A549 (cell line): Measurements from ENCODE around the gene RPL39L. TPM values are rescaled to one million over a fixed set of nuclear protein-coding genes. Genes with fewer than 3 reads are reported as not detected.

Experiments used
- ATAC-seq, 2 experiments: fragments of 200-7000 bp in 1 of 2; fragments of >200 bp in 1 of 2; cut with Nextera tagmentation in 1 of 2; cut with Tn5 transposase in 1 of 2; 3 replicates each; pipeline versions ENCODE4 v1.8.0 to v1.9.1; 2018 to 2020; ENCODE audit warnings: mild to moderate bottlenecking in 1 of 2, moderate library complexity in 1 of 2
- CTCF ChIA-PET: fragments of 300-600 bp; sonication (Branson Sonifier 250); formaldehyde crosslinking; extraction: SDS; loops from one replicate; lab custom pipeline; 2021; ENCODE audit warnings: antibody characterized with exemption, inconsistent platforms; lab: Yijun Ruan, JAX
- POLR2A ChIA-PET: fragments of 350-600 bp; formaldehyde crosslinking; extraction: SDS; loops from one replicate; lab custom pipeline; 2021; ENCODE audit warnings: antibody characterized with exemption, inconsistent platforms; lab: Yijun Ruan, JAX
- DNase-seq, 2 experiments: peaks; one replicate each; pipeline versions ENCODE4 v3.0.0 to v3.0.0-alpha.2; 2011 to 2016; ENCODE audit warnings: low read depth in 1 of 2, low spot score in 1 of 2
- FAIRE-seq: peaks from 2 replicates; lab custom pipeline; 2011; peaks lifted over from hg19 to GRCh38; lab: Jason Lieb, UNC
- H3K27ac ChIP-seq, 2 experiments: fragments of >200 bp; sonication (Bioruptor Twin); formaldehyde crosslinking; 3 replicates each; pipeline ENCODE4 v1.5.1; 2016 to 2017
- H3K4me1 ChIP-seq: fragments of >200 bp; sonication (Bioruptor Twin); formaldehyde crosslinking; 3 replicates; pipeline ENCODE4 v1.6.1; 2016
- H3K4me2 ChIP-seq: fragments of >200 bp; sonication (Bioruptor Twin); formaldehyde crosslinking; 3 replicates; pipeline ENCODE4 v1.6.1; 2016
- H3K4me3 ChIP-seq: fragments of >200 bp; sonication (Bioruptor Twin); formaldehyde crosslinking; 3 replicates; pipeline ENCODE4 v1.5.1; 2016
- H3K9me3 ChIP-seq: fragments of >200 bp; sonication (Bioruptor Twin); formaldehyde crosslinking; 3 replicates; pipeline ENCODE4 v1.6.1; 2016
- CBX8 ChIP-seq: fragments of 200-600 bp; sonication (generic); IDR thresholded peaks from 2 replicates; pipeline ENCODE4 v1.6.1; 2016
- CHD2 ChIP-seq: fragments of 150-350 bp; IDR thresholded peaks from 2 replicates; pipeline ENCODE4 v1.6.1; 2014; ENCODE audit warnings: low read length; ENCODE audit not compliant: partially characterized antibody
- EP300 ChIP-seq, 2 experiments: fragments of >200 bp; sonication (Bioruptor Twin); formaldehyde crosslinking; IDR thresholded peaks; 2 replicates in 1 of 2; 3 replicates in 1 of 2; pipeline ENCODE4 v1.6.1; 2016 to 2017
- ESRRA ChIP-seq: fragments of 150-350 bp; IDR thresholded peaks from 2 replicates; pipeline ENCODE4 v1.6.1; 2014; ENCODE audit warnings: mild to moderate bottlenecking, low read length, borderline replicate concordance
- GATA3 ChIP-seq: IDR thresholded peaks from 2 replicates; pipeline ENCODE4 v1.6.1; 2012; ENCODE audit warnings: borderline replicate concordance
- HOXB13 ChIP-seq: fragments of 250-450 bp; sonication (Bioruptor Pico); IDR thresholded peaks from 2 replicates; pipeline ENCODE4 v1.5.0; 2020; ENCODE audit warnings: low read depth, mild to moderate bottlenecking, moderate library complexity
- HOXB5 ChIP-seq: fragments of 250-450 bp; sonication (Bioruptor Pico); IDR thresholded peaks from 2 replicates; pipeline ENCODE4 v1.5.0; 2020; ENCODE audit warnings: mild to moderate bottlenecking, moderate library complexity
- JUNB ChIP-seq: fragments of >200 bp; sonication (Bioruptor Twin); formaldehyde crosslinking; IDR thresholded peaks from 2 replicates; pipeline ENCODE4 v1.6.1; 2016
- MAFK ChIP-seq: fragments of 450-650 bp; IDR thresholded peaks from 2 replicates; pipeline ENCODE4 v1.6.1; 2014; ENCODE audit not compliant: partially characterized antibody
- NR3C1 ChIP-seq: fragments of >200 bp; sonication (Bioruptor Twin); formaldehyde crosslinking; IDR thresholded peaks from 3 replicates; pipeline ENCODE4 v1.6.1; 2017
- POLR2A ChIP-seq: IDR thresholded peaks from 2 replicates; pipeline ENCODE4 v1.6.1; 2012; ENCODE audit warnings: mild to moderate bottlenecking, low read length
- POLR2AphosphoS2 ChIP-seq: conservative IDR thresholded peaks from 2 replicates; pipeline ENCODE4 v1.6.1; 2012; ENCODE audit warnings: low read length, improper control_type of control experiment, inconsistent platforms
- RAD21 ChIP-seq, 2 experiments: fragments of >200 bp in 1 of 2; sonication (Bioruptor Twin) in 1 of 2; formaldehyde crosslinking in 1 of 2; IDR thresholded peaks in 1 of 2; conservative IDR thresholded peaks in 1 of 2; 2 replicates in 1 of 2; 3 replicates in 1 of 2; pipeline ENCODE4 v1.6.1; 2012 to 2018; ENCODE audit warnings: inconsistent platforms in 1 of 2
- RCOR1 ChIP-seq: fragments of 150-350 bp; IDR thresholded peaks from 2 replicates; pipeline ENCODE4 v1.6.1; 2014; ENCODE audit warnings: antibody characterized with exemption, low read length, low read depth
- RFX5 ChIP-seq: fragments of 450-650 bp; IDR thresholded peaks from 2 replicates; pipeline ENCODE4 v1.7.1; 2014; ENCODE audit warnings: antibody characterized with exemption, mild to moderate bottlenecking, moderate library complexity
- TP53 ChIP-seq: fragments of 250-450 bp; sonication (Bioruptor Pico); IDR thresholded peaks from 2 replicates; pipeline ENCODE4 v1.5.0; 2021; ENCODE audit warnings: mild to moderate bottlenecking, moderate library complexity
- ZC3H11A ChIP-seq: fragments of 450-650 bp; IDR thresholded peaks from 2 replicates; pipeline ENCODE4 v1.6.1; 2014; ENCODE audit warnings: antibody characterized with exemption, mild to moderate bottlenecking
- ZFP36 ChIP-seq: fragments of 450-650 bp; IDR thresholded peaks from 2 replicates; pipeline ENCODE4 v1.6.1; 2014; ENCODE audit warnings: borderline replicate concordance; ENCODE audit not compliant: partially characterized antibody
- WGBS: methylation state at CpG from one replicate; pipeline ENCODE4 v1.1.6; 2017; ENCODE audit errors: missing lambda C conversion rate; 5-methylcytosine and 5-hydroxymethylcytosine counted together
- polyA plus RNA-seq, 4 experiments: library from polyadenylated mRNA; depleted of rRNA in 3 of 4; stranded (reverse); fragments of >200 nt; fragmentation: RNase III in 1 of 4; extraction: RNeasy Plus Mini Kit Qiagen cat#74134 plus additional on column Dnase treatment in 1 of 4; gene quantifications; 2 replicates in 3 of 4; 3 replicates in 1 of 4; pipeline ENCODE4 v1.2.3, GENCODE V29; 2011 to 2017
- TF ChIP-seq, protein P1 (sequence below): fragments of 450-650 bp; IDR thresholded peaks from 2 replicates; pipeline ENCODE4 v1.6.1; 2014; ENCODE audit warnings: antibody characterized with exemption
- TF ChIP-seq, protein P2 (sequence below): IDR thresholded peaks from 2 replicates; pipeline ENCODE4 v1.6.1; 2012; ENCODE audit warnings: low read depth, borderline replicate concordance
- TF ChIP-seq, protein P3 (sequence below): fragments of 250-450 bp; sonication (Bioruptor Pico); IDR thresholded peaks from 2 replicates; pipeline ENCODE4 v1.5.0; 2020; ENCODE audit warnings: low read depth, mild to moderate bottlenecking, moderate library complexity
- TF ChIP-seq, protein P4 (sequence below): fragments of 250-450 bp; sonication (Bioruptor Pico); IDR thresholded peaks from 2 replicates; pipeline ENCODE4 v1.5.0; 2021; ENCODE audit warnings: mild to moderate bottlenecking, moderate library complexity, borderline replicate concordance
- TF ChIP-seq, protein P5 (sequence below): IDR thresholded peaks from 2 replicates; pipeline ENCODE4 v1.6.1; 2012

RPL39L gene
- polyA plus RNA-seq, 2 of the 4 experiments (the other 2 are of a cell fraction) = 54.2 to 56.4 TPM

DNA sequence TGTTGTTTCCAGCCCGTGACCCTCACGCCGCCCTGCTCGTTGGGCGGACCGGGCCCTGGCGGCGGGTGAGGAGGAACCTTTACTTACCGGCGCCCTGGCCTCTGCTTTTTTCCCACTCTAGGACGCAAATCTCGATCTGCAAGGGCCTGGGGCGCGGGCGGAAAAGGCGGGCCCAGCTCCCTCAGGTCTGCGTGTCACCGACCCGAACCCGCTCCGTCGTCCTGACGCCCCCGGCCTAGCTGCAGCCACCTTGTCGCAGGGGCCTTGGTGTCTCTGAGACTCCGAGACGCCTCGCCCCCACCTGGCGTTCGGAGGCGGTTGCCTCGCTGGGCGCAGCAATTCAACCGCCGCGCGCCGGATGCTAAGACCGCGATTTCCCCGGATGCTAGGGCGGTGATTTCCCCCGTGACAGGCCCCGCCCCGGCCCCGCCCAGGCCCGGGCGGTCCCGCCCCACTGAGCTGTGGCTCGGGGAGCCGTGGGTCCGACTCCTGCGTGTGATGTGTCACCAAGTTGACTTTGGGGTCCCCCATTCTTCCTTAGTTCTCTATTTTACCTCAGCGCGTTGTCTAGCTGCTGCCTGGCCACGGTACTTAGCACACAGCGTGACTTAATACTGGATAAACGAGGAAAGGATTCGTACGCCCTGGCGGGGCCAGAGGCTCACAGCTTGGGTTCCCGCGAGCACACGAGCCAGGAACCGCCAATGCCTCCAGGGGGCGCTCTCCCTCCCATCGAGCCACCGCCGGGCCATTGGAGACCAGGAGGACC, at the start of gene RPL39L (continued):
- TF ChIP-seq, protein P1, sequence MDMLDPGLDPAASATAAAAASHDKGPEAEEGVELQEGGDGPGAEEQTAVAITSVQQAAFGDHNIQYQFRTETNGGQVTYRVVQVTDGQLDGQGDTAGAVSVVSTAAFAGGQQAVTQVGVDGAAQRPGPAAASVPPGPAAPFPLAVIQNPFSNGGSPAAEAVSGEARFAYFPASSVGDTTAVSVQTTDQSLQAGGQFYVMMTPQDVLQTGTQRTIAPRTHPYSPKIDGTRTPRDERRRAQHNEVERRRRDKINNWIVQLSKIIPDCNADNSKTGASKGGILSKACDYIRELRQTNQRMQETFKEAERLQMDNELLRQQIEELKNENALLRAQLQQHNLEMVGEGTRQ = 0 out of 2 replicates have a peak, but pooled peaks have one; percentile 3
- no peak for TF ChIP-seq JUNB
- TF ChIP-seq POLR2A = peak; percentile 76
- TF ChIP-seq, protein P2, sequence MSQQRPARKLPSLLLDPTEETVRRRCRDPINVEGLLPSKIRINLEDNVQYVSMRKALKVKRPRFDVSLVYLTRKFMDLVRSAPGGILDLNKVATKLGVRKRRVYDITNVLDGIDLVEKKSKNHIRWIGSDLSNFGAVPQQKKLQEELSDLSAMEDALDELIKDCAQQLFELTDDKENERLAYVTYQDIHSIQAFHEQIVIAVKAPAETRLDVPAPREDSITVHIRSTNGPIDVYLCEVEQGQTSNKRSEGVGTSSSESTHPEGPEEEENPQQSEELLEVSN = peak; percentile 84
- TF ChIP-seq RAD21 (conservative IDR thresholded peaks at IDR 0.05 in 1 of 2, IDR thresholded peaks at IDR 0.05 in 1 of 2) = peak in 1 of 2 experiments; percentile 44; a peak in 4 of 5 replicates
- no peak for TF ChIP-seq ZFP36
- no peak for TF ChIP-seq ZC3H11A
- no peak for TF ChIP-seq NR3C1

DNA sequence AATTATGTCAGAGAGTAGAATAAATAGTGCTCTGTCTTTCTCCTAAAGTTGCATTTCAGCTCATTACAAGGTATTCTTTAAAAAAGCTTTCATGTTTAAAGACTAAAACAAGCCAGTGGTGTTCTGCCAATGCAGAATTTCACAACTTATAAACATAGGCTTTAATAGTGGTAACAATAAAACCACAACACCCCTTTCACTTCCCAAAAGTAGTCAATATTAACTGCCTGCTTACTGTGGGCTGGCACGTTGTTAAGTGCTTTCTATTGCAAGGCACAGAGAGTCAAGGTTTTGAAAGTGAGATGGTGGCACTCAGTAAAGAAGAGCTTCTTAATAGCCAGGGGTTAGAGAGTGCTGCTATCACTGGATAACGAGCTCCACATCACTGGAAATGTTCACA, 49.6 kb upstream of the RPL39L start:
- ChIA-PET POLR2A (no interaction called here), CTCF (no interaction called here)
- FAIRE-seq = no peak
- no peak overlapping the region for H3K27ac ChIP-seq
- H3K4me3 ChIP-seq = no peak overlapping the region
- H3K4me2 ChIP-seq = no peak overlapping the region
- ATAC-seq = no peak
- WGBS = 7% methylated on average over 2 of the region's 2 CpGs
- no peak for TF ChIP-seq HOXB5
- TF ChIP-seq CBX8 = no peak
- TF ChIP-seq NR3C1 = no peak
- TF ChIP-seq, protein P3, sequence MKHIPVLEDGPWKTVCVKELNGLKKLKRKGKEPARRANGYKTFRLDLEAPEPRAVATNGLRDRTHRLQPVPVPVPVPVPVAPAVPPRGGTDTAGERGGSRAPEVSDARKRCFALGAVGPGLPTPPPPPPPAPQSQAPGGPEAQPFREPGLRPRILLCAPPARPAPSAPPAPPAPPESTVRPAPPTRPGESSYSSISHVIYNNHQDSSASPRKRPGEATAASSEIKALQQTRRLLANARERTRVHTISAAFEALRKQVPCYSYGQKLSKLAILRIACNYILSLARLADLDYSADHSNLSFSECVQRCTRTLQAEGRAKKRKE (CRISPR knock-in tag) = no peak
- no peak for TF ChIP-seq EP300 (IDR thresholded peaks at IDR 0.05)
- no peak for TF ChIP-seq RCOR1
- TF ChIP-seq ESRRA = no peak
- TF ChIP-seq, protein P4, sequence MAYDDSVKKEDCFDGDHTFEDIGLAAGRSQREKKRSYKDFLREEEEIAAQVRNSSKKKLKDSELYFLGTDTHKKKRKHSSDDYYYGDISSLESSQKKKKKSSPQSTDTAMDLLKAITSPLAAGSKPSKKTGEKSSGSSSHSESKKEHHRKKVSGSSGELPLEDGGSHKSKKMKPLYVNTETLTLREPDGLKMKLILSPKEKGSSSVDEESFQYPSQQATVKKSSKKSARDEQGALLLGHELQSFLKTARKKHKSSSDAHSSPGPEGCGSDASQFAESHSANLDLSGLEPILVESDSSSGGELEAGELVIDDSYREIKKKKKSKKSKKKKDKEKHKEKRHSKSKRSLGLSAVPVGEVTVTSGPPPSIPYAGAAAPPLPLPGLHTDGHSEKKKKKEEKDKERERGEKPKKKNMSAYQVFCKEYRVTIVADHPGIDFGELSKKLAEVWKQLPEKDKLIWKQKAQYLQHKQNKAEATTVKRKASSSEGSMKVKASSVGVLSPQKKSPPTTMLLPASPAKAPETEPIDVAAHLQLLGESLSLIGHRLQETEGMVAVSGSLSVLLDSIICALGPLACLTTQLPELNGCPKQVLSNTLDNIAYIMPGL = no peak
- TF ChIP-seq ZFP36 = no peak
- no peak for TF ChIP-seq TP53 (CRISPR knock-in tag)
- TF ChIP-seq, protein P5, sequence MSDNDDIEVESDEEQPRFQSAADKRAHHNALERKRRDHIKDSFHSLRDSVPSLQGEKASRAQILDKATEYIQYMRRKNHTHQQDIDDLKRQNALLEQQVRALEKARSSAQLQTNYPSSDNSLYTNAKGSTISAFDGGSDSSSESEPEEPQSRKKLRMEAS = no peak
- no peak for TF ChIP-seq MAFK
- DNase-seq = no peak
- H3K4me1 ChIP-seq = no peaks in the 10 kb centered on the region
- no peaks in the 10 kb centered on the region for H3K9me3 ChIP-seq

DNA sequence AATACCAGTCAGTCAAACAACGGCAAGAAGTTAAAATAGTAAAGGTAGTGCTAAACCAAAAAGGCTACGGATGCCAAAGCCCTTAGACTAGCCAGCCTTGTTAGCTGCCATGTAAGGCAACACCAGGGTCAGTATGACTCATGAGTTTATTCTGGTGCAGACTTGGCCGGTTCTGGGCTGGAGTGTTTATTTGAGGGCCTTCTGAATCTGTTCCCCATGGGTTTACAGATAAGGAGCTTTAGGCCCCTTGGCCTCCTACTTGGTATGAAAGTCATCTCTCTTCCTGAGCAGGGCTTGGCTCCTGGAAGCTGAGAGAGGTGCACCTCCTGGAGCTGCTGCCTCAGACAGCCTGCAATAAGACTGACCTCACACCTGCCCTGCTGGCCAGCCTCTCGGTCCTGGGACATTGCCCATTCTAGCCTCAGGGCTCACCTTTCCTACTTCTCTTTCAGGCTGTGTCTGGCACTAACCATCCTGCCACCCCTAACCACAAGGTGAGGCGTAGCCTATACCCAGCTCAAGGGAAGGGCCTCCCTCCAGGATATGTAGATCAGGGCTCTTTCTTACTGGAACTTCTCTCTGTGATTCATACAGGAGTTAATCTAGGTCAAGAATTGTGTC, 47.6 kb upstream of the RPL39L start:
- POLR2A ChIA-PET = no interaction called here
- H3K4me3 ChIP-seq = no peak overlapping the region
- no peaks in the 10 kb centered on the region for H3K9me3 ChIP-seq
- no peak overlapping the region for H3K4me2 ChIP-seq
- TF ChIP-seq HOXB5 (no peak), RAD21 (conservative IDR thresholded peaks at IDR 0.05 in 1 of 2, IDR thresholded peaks at IDR 0.05 in 1 of 2) (no peak), CBX8 (no peak), HOXB13 (CRISPR knock-in tag) (no peak), MAFK (no peak), POLR2AphosphoS2 (no peak), JUNB (no peak), ZC3H11A (no peak), ZFP36 (no peak), TP53 (CRISPR knock-in tag) (no peak), GATA3 (no peak), CHD2 (no peak), RFX5 (no peak)
- TF ChIP-seq, protein P1 = no peak
- TF ChIP-seq, protein P5 = no peak
- TF ChIP-seq, all 56 proteins: peak for 0
- H3K4me1 ChIP-seq = no peaks in the 10 kb centered on the region
- WGBS = 31% methylated on average over 5 of the region's 5 CpGs
- DNase-seq (peak in 1 of 2 experiments; percentile 22), FAIRE-seq (no peak), ATAC-seq (peak in 1 of 2 experiments; percentile 68; a peak in 2 of 6 replicates)
- no peak overlapping the region for H3K27ac ChIP-seq
- CTCF ChIA-PET = interaction anchor here (1.5 kb wide), 1 partner anchor 14 kb away, joined by 3 read pairs; no protein-coding TSS in a partner anchor
